Sigmoid colon (tissue), 4 donors: ENCODE data around the gene MX1.

Experiments used
- CTCF ChIP-seq, 4 experiments: fragments of 450-650 bp in 3 of 4; fragments of 200-600 bp in 1 of 4; IDR thresholded peaks; one replicate each; pipeline ENCODE4 v1.5.1; 2016 to 2019; ENCODE audit warnings: antibody characterized with exemption in 4 of 4, mild to moderate bottlenecking in 3 of 4, moderate library complexity in 2 of 4
- POLR2A ChIP-seq, 2 donors: fragments of 450-650 bp; IDR thresholded peaks; one replicate each; pipeline ENCODE4 v1.6.1; 2016; ENCODE audit warnings: antibody characterized with exemption in 2 of 2, mild to moderate bottlenecking in 2 of 2, moderate library complexity in 2 of 2
- POLR2AphosphoS5 ChIP-seq, 4 donors: sonication (generic); formaldehyde crosslinking; IDR thresholded peaks; one replicate each; pipeline ENCODE4 v1.6.1; 2017; ENCODE audit warnings: antibody characterized with exemption in 4 of 4

- no peak for TF ChIP-seq CTCF (IDR thresholded peaks at IDR 0.05)
- TF ChIP-seq POLR2AphosphoS5 (IDR thresholded peaks at IDR 0.05), result no peak
- no peak for TF ChIP-seq POLR2A (IDR thresholded peaks at IDR 0.05)
Observed at GRCh38 chr21:41379901-41380300, 46.1 kb upstream of the MX1 start.
